Measurements from ENCODE around the gene ACSF2. TPM values are rescaled to one million over a fixed set of nuclear protein-coding genes. Genes with fewer than 3 reads are reported as not detected.
"Not testable (repeated sequence)": the region's sequence is repeated elsewhere in the genome, so short reads cannot be mapped to it uniquely, and the experiment has no call there.

ACSF2 gene
- total RNA-seq, 1 donor from 2014 or later = 18.2 TPM

GRCh38 chr17:50393700-50394099 is 32.3 kb upstream of the ACSF2 start:
- intact Hi-C loops (cut with micrococcal nuclease) = no loop called here
- H3K4me3 ChIP-seq = no peak overlapping the region
- H3K27me3 ChIP-seq (ENCODE audit: low read depth) = no peaks in the 10 kb centered on the region
- peaks cover 62% of the 10 kb centered on the region for H3K36me3 ChIP-seq
- no peak for TF ChIP-seq CTCF (IDR thresholded peaks at IDR 0.05; ENCODE audit: borderline replicate concordance)
- H3K4me1 ChIP-seq = peaks cover 40% of the 10 kb centered on the region
- no peak for DNase-seq
- no peak overlapping the region for H3K27ac ChIP-seq (replicated peaks)
- H3K9me3 ChIP-seq (replicated peaks) = no peaks in the 10 kb centered on the region

- intact Hi-C loops (cut with micrococcal nuclease) = no loop called here
- H3K36me3 ChIP-seq = peaks cover 52% of the 10 kb centered on the region
- peaks cover 40% of the 10 kb centered on the region for H3K4me1 ChIP-seq
- H3K27ac ChIP-seq (replicated peaks) = no peak overlapping the region
- H3K27me3 ChIP-seq (ENCODE audit: low read depth) = no peaks in the 10 kb centered on the region
- no peak for TF ChIP-seq CTCF (IDR thresholded peaks at IDR 0.05; ENCODE audit: borderline replicate concordance)
- no peak overlapping the region for H3K4me3 ChIP-seq
- DNase-seq = no peak
- H3K9me3 ChIP-seq (replicated peaks) = no peaks in the 10 kb centered on the region
Measured at GRCh38 chr17:50394711-50395110, 31.3 kb upstream of the ACSF2 start.

- intact Hi-C loops (cut with micrococcal nuclease) = no loop called here
- H3K27ac ChIP-seq (replicated peaks) = peak overlapping the region; percentile 81
- H3K9me3 ChIP-seq (replicated peaks) = no peaks in the 10 kb centered on the region
- no peak for TF ChIP-seq CTCF (IDR thresholded peaks at IDR 0.05; ENCODE audit: borderline replicate concordance)
- peaks cover 40% of the 10 kb centered on the region for H3K4me1 ChIP-seq
- H3K27me3 ChIP-seq (ENCODE audit: low read depth) = no peaks in the 10 kb centered on the region
- peaks cover 36% of the 10 kb centered on the region for H3K36me3 ChIP-seq
- H3K4me3 ChIP-seq = peak overlapping the region; percentile 95
- DNase-seq = no peak
Measured at GRCh38 chr17:50396261-50397110, 29.5 kb upstream of the ACSF2 start.

- no peaks in the 10 kb centered on the region for H3K27me3 ChIP-seq (ENCODE audit: low read depth)
- peak within 1 kb of the TSS; percentile 81 for H3K27ac ChIP-seq (replicated peaks)
- H3K9me3 ChIP-seq (replicated peaks) = no peaks in the 10 kb centered on the region
- TF ChIP-seq CTCF (IDR thresholded peaks at IDR 0.05; ENCODE audit: borderline replicate concordance) = peak; percentile 100
- intact Hi-C loops (cut with micrococcal nuclease) = no loop called here
- peak within 1 kb of the TSS; percentile 95 for H3K4me3 ChIP-seq
- H3K36me3 ChIP-seq = peaks cover 27% of the 10 kb centered on the region
- DNase-seq = peak; percentile 90
- H3K4me1 ChIP-seq = peaks cover 40% of the 10 kb centered on the region
Measured at GRCh38 chr17:50397111-50397918, 28.7 kb upstream of the ACSF2 start, which contains the start of gene LRRC59. Gene LRRC59, minus strand, starts transcription at chr17:50397523. Its CDS starts 206 bp downstream, at chr17:50397317.

- TF ChIP-seq CTCF (IDR thresholded peaks at IDR 0.05; ENCODE audit: borderline replicate concordance) = no peak
- intact Hi-C loops (cut with micrococcal nuclease) = no loop called here
- H3K27ac ChIP-seq (replicated peaks) = no peak overlapping the region
- H3K4me1 ChIP-seq = peaks cover 40% of the 10 kb centered on the region
- H3K9me3 ChIP-seq (replicated peaks) = no peaks in the 10 kb centered on the region
- peaks cover 21% of the 10 kb centered on the region for H3K36me3 ChIP-seq
- DNase-seq = no peak
- H3K4me3 ChIP-seq = peak overlapping the region; percentile 95
- no peaks in the 10 kb centered on the region for H3K27me3 ChIP-seq (ENCODE audit: low read depth)
Measured at GRCh38 chr17:50397919-50398285, 28.1 kb upstream of the ACSF2 start.

- H3K27ac ChIP-seq (replicated peaks); intact Hi-C loops (cut with micrococcal nuclease); H3K4me3 ChIP-seq; H3K9me3 ChIP-seq (replicated peaks); DNase-seq; H3K27me3 ChIP-seq (ENCODE audit: low read depth): not testable (repeated sequence)
- Histone ChIP-seq H3K4me1 (peaks cover 40% of the 10 kb centered on the region), H3K36me3 (peaks cover 14% of the 10 kb centered on the region)
Measured at GRCh38 chr17:50398672-50399071, 27.3 kb upstream of the ACSF2 start.

GRCh38 chr17:50399591-50399990 is 26.4 kb upstream of the ACSF2 start:
- H3K27me3 ChIP-seq (ENCODE audit: low read depth); H3K36me3 ChIP-seq; intact Hi-C loops (cut with micrococcal nuclease); H3K4me3 ChIP-seq; H3K27ac ChIP-seq (replicated peaks); H3K9me3 ChIP-seq (replicated peaks); DNase-seq: not testable (repeated sequence)
- H3K4me1 ChIP-seq = peaks cover 33% of the 10 kb centered on the region

- intact Hi-C loops (cut with micrococcal nuclease); H3K27ac ChIP-seq (replicated peaks); DNase-seq; H3K36me3 ChIP-seq; H3K4me3 ChIP-seq; H3K4me1 ChIP-seq; H3K9me3 ChIP-seq (replicated peaks): not testable (repeated sequence)
- peaks cover 33% of the 10 kb centered on the region for H3K27me3 ChIP-seq (ENCODE audit: low read depth)
Measured at GRCh38 chr17:50405351-50405750, 20.7 kb upstream of the ACSF2 start.

Data from left ventricle myocardium inferior (tissue), 1 donor.